DMS 273 (cell line): ENCODE results near the gene HMSD.

ENCODE experiments used
- DNase-seq: peaks from one replicate; lab custom pipeline; 2025; ENCODE audit not compliant: unreplicated experiment; lab: John Stamatoyannopoulos, UW

HMSD gene

GRCh38 chr18:63953811-63954210 is 4.7 kb downstream of the HMSD start:
- DNase-seq = peak; percentile 30

- no peak for DNase-seq
Measured at GRCh38 chr18:63956755-63957154, 7.7 kb downstream of the HMSD start.

- no peak for DNase-seq
Measured at GRCh38 chr18:63960891-63961290, 11.8 kb downstream of the HMSD start.

- no peak for DNase-seq
Measured at GRCh38 chr18:63961435-63961980, 12.4 kb downstream of the HMSD start.

- no peak for DNase-seq
Measured at GRCh38 chr18:63962137-63962536, 13.0 kb downstream of the HMSD start.

- peak; percentile 76 for DNase-seq
Measured at GRCh38 chr18:63963615-63964256, 14.6 kb downstream of the HMSD start.

- DNase-seq = no peak
Measured at GRCh38 chr18:63964908-63965307, 15.8 kb downstream of the HMSD start.

GRCh38 chr18:63965716-63966330 is 16.7 kb downstream of the HMSD start:
- DNase-seq = no peak

GRCh38 chr18:63969942-63970808 is 21.1 kb downstream of the HMSD start, which contains the start of gene SERPINB8:
TSS of gene SERPINB8 (plus strand) at chr18:63970081. CDS start at chr18:63978309, 8,228 bp downstream.
- peak; percentile 96 for DNase-seq

GRCh38 chr18:63970809-63971205 is 21.7 kb downstream of the HMSD start:
- DNase-seq = peak; percentile 64

- no peak for DNase-seq
Measured at GRCh38 chr18:63971320-63972001, 22.4 kb downstream of the HMSD start.

GRCh38 chr18:63972002-63972376 is 22.9 kb downstream of the HMSD start:
- DNase-seq = no peak

GRCh38 chr18:63974991-63975390 is 25.9 kb downstream of the HMSD start:
- DNase-seq = peak; percentile 47

GRCh38 chr18:63975628-63976027 is 26.5 kb downstream of the HMSD start:
- DNase-seq = peak; percentile 21

- DNase-seq = no peak
Measured at GRCh38 chr18:63977040-63977439, 27.9 kb downstream of the HMSD start.

GRCh38 chr18:63979409-63979920 is 30.4 kb downstream of the HMSD start:
- DNase-seq = peak; percentile 76

- no peak for DNase-seq
Measured at GRCh38 chr18:63980027-63980426, 30.9 kb downstream of the HMSD start.

GRCh38 chr18:63980896-63981460 is 31.9 kb downstream of the HMSD start:
- no peak for DNase-seq

GRCh38 chr18:63981719-63982118 is 32.6 kb downstream of the HMSD start:
- no peak for DNase-seq

- DNase-seq = no peak
Measured at GRCh38 chr18:63982361-63982760, 33.3 kb downstream of the HMSD start.
